ENCODE results near the gene LAMB4.

Gene LAMB4

GRCh38 chr7:108109221-108109908 lies 20.8 kb downstream of the LAMB4 start:
- in situ Hi-C loops (cut with MboI; ENCODE audit: low sequenced_read_pairs) = no loop called here

- in situ Hi-C loops (cut with MboI; ENCODE audit: low sequenced_read_pairs) = no loop called here
Measured at GRCh38 chr7:108108131-108108530, 22.0 kb downstream of the LAMB4 start.

DNA sequence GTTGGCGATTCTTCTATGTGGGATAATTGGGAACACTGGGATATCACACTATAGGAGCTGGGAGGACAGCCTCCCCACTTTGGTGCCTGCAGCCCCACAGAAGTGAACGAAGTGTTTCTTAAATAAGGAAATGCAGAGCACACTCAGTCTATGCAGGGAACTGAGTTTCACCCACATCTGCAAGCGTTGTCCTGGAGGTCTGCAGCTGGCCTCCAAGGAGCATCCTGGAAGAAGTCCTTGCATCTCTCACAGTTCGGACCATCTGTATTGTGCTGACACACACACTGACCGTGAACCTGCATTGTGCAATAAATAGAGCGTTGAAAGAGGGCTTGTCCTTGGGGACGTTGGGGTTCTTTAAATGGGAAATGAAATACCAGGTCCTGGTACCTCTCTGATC lies 25.8 kb downstream of the LAMB4 start:
- in situ Hi-C loops (cut with MboI; ENCODE audit: low sequenced_read_pairs) = no loop called here

- in situ Hi-C loops (cut with MboI; ENCODE audit: low sequenced_read_pairs) = no loop called here
Measured at GRCh38 chr7:108103558-108104298, 26.4 kb downstream of the LAMB4 start.

DNA sequence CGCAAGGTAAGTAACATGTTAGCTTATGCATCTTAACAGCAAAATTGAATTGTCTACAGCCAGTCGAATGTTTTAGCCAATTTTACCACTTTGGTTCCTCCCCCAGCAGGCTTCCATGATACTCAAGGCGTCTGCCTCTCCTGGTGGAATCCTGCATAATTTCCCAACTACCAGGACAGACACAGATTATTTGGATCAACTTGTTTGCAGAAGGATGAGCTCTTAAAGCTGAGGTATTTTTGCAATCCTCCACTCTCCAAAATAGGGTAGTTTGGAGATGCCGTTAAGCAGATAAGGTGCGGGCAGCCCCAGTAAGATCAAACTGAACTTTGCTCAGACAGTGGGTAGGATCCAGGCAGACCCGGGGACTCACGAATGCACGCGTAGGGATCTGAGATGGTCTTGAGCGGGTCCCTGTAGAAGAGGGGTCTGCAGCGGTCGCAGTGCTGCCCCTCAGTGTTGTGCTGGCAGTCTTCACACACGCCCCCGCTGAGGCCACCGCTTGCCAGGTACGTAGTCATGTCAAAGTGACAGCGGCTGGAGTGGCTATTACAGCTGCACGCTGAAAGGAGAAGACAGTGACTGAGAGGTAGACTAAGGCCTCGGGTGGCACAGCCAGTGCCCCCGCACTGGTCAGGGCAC lies 27.4 kb downstream of the LAMB4 start:
- in situ Hi-C loops (cut with MboI; ENCODE audit: low sequenced_read_pairs) = no loop called here

GRCh38 chr7:108101759-108102158 lies 28.4 kb downstream of the LAMB4 start:
- in situ Hi-C loops (cut with MboI; ENCODE audit: low sequenced_read_pairs) = no loop called here

GRCh38 chr7:108099713-108100112 lies 30.4 kb downstream of the LAMB4 start:
- in situ Hi-C loops (cut with MboI; ENCODE audit: low sequenced_read_pairs) = no loop called here

GRCh38 chr7:108097703-108098102 lies 32.5 kb downstream of the LAMB4 start:
- in situ Hi-C loops (cut with MboI; ENCODE audit: low sequenced_read_pairs) = no loop called here

DNA sequence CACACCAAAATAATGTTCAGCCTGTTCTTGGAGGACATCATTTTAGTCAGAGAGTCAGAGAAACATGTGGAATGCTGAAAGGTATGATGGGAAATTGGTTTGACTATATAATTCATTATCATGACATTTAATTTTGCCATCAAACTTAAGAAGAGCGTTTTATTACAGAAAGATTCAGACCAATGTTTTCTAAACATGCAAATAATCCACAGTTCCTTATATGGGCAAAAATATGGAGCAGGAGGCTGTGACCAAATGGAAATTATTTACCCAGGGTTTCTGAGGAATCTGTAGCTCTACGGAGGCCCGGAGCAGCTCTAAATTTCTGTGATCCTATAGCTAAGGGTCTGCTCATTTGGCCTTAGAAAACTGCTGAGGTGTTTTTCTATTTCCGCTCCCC lies 33.2 kb downstream of the LAMB4 start:
- in situ Hi-C loops (cut with MboI; ENCODE audit: low sequenced_read_pairs) = no loop called here

GRCh38 chr7:108094933-108095710 lies 35.0 kb downstream of the LAMB4 start:
- in situ Hi-C loops (cut with MboI; ENCODE audit: low sequenced_read_pairs) = no loop called here

DNA sequence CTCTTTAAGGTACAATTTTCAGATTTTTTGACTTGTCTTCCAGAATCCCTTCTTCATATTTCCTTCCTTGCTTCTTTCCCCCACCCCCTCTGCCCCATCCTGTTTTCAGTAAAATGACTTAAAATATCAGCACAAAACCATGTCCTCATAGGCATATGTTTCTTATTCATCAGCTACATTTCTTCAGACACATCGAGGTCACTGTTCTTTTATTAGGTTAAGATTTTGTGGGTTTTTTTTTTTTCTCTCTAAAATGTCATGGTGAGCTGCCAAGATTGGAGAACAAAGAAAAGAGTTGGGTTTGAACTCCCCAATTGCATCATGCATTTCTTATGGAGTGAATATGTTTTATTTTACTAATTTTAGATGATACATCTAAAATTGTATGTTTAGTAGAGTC lies 35.8 kb downstream of the LAMB4 start:
- in situ Hi-C loops (cut with MboI; ENCODE audit: low sequenced_read_pairs) = no loop called here

GRCh38 chr7:108093851-108094331 lies 36.3 kb downstream of the LAMB4 start:
- in situ Hi-C loops (cut with MboI; ENCODE audit: low sequenced_read_pairs) = no loop called here

DNA sequence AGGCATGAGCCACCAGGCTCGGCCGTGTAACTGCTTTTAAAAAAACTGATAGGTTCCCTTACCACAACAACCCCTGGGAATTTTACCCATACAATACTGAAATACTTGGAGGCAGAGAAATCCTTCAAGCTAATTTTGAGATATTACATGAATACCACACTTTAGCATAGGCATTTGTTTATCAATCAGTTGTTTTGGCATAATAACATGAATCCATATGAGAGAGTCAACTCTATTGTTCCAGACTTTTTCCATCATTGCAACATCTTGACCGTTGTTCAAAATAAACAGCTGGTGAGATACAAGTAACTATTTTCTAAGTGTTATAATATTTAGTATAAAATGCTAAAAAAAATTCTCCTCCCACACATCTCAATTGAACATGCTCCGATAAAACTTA lies 36.8 kb downstream of the LAMB4 start:
- in situ Hi-C loops (cut with MboI; ENCODE audit: low sequenced_read_pairs) = no loop called here

- in situ Hi-C loops (cut with MboI; ENCODE audit: low sequenced_read_pairs) = no loop called here
Measured at GRCh38 chr7:108091461-108091831, 38.7 kb downstream of the LAMB4 start.

DNA sequence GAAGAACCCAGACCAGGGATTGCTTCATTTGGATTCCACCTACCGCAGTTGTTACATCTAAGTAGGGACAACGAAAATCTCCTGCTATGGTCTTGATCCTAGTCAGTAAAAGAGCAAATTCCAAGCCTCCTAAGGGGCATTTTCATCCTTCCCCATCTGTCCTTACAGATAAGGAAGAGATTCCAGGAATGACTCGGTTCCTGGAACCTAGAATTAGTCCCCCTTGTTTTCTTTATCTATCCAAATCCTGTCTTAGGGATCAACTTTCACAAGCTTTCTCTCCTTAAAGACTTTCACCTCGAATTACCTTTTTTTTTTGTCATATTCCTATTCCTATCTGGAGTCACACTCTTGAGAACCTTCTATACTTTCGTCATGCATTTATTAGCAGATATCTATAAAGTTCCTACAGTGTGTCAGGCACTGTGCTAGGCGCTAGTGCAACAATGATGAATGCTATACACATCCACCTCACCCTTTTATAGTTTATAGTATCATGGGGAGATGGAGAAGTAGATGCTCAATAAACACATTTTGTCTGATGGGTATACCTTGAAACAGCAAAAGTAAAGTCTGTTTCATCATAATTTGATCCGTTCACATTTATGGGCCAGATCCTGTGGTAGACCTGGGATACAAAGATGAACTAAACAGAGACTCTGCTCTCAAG lies 39.2 kb downstream of the LAMB4 start:
- in situ Hi-C loops (cut with MboI; ENCODE audit: low sequenced_read_pairs) = no loop called here

- in situ Hi-C loops (cut with MboI; ENCODE audit: low sequenced_read_pairs) = no loop called here
Measured at GRCh38 chr7:108089381-108089780, 40.8 kb downstream of the LAMB4 start.

GRCh38 chr7:108088729-108089128 lies 41.4 kb downstream of the LAMB4 start:
- in situ Hi-C loops (cut with MboI; ENCODE audit: low sequenced_read_pairs) = no loop called here

DNA sequence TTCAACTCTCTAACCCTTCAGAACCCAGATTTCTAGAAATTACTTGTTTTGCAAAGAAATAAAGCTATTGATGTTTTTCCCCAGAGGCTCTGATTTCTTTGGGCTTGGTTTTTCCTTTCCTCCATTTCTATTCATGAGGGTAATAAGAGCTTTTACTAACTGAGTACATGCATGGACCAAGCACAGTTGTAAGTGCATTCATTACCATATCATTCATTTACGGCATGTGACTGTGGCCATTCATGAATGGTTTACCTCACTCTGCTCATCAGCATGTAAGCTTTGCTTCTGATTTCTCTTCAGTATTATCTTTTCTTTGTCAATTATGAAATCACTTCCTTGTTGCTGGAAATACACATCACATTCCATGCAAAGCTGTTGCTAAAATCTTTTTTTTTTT lies 42.4 kb downstream of the LAMB4 start:
- in situ Hi-C loops (cut with MboI; ENCODE audit: low sequenced_read_pairs) = no loop called here

- in situ Hi-C loops (cut with MboI; ENCODE audit: low sequenced_read_pairs) = no loop called here
Measured at GRCh38 chr7:108086962-108087361, 43.2 kb downstream of the LAMB4 start.

GRCh38 chr7:108086546-108086945 lies 43.6 kb downstream of the LAMB4 start:
- in situ Hi-C loops (cut with MboI; ENCODE audit: low sequenced_read_pairs) = no loop called here

DNA sequence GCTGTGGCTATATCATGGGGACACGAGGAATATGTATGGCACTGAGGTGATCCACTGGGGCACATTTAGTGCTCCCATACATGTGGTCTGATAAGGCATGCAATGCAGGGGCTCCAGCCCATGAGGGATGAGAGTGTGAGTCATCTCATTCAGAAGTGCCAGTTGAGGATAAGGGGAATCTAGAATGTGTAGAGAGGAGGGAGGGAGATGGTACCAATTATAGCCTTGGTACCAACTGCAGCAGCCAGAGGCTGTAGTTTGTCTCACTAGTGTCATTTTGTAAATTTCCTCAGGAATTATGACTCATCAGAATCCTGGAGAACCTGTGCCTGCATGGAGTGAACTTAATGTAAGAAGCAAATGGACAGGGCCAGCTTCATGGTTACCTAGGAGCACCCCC lies 46.2 kb downstream of the LAMB4 start:
- in situ Hi-C loops (cut with MboI; ENCODE audit: low sequenced_read_pairs) = no loop called here
